Liver (tissue), 9 donors: Measurements from ENCODE around the gene AKAIN1. TPM values are rescaled to one million over a fixed set of nuclear protein-coding genes. Genes with fewer than 3 reads are reported as not detected.

ENCODE experiments used
- DNase-seq: peaks from one replicate; pipeline ENCODE4 v3.0.0-alpha.2; 2017; ENCODE audit warnings: low spot score
- H3K27ac ChIP-seq, 2 donors: one replicate each; pipeline ENCODE4 v1.7.0; 2013; ENCODE audit warnings: inconsistent platforms in 2 of 2, low read length in 2 of 2, control low read depth in 1 of 2, low read depth in 1 of 2, mild to moderate bottlenecking in 1 of 2
- H3K27me3 ChIP-seq, 4 donors: one replicate each; pipeline versions ENCODE4 v1.6.1 to v1.7.0; 2013; ENCODE audit warnings: low read length in 3 of 4, inconsistent platforms in 1 of 4, mild to moderate bottlenecking in 1 of 4, moderate library complexity in 1 of 4; ENCODE audit not compliant: control insufficient read depth in 4 of 4, insufficient read depth in 4 of 4
- H3K36me3 ChIP-seq, 4 donors: one replicate each; pipeline versions ENCODE4 v1.6.1 to v1.7.0; 2013; ENCODE audit warnings: low read length in 3 of 4, mild to moderate bottlenecking in 3 of 4, low read depth in 1 of 4, moderate library complexity in 1 of 4; ENCODE audit not compliant: control insufficient read depth in 4 of 4, insufficient read depth in 3 of 4
- H3K4me1 ChIP-seq, 4 donors: one replicate each; pipeline versions ENCODE4 v1.6.1 to v1.7.0; 2013; ENCODE audit warnings: low read length in 3 of 4, mild to moderate bottlenecking in 3 of 4, moderate library complexity in 1 of 4; ENCODE audit not compliant: control insufficient read depth in 4 of 4, insufficient read depth in 4 of 4
- H3K4me3 ChIP-seq, 3 donors: one replicate each; pipeline versions ENCODE4 v1.6.1 to v1.7.0; 2013; ENCODE audit warnings: low read length in 3 of 3, control low read depth in 1 of 3, low read depth in 1 of 3, mild to moderate bottlenecking in 1 of 3
- H3K9ac ChIP-seq, 2 donors: one replicate each; pipeline ENCODE4 v1.7.0; 2013; ENCODE audit warnings: low read length in 2 of 2, mild to moderate bottlenecking in 2 of 2, moderate library complexity in 2 of 2, control low read depth in 1 of 2, low read depth in 1 of 2
- H3K9me3 ChIP-seq, 4 donors: one replicate each; pipeline versions ENCODE4 v1.6.1 to v1.7.0; 2013; ENCODE audit warnings: low read length in 3 of 4; ENCODE audit not compliant: control insufficient read depth in 4 of 4
- CTCF ChIP-seq: fragments of 150-350 bp; IDR thresholded peaks from 2 replicates; pipeline ENCODE4 v1.5.1; 2017; ENCODE audit warnings: improper control_type of control experiment, low read depth, low read length; ENCODE audit not compliant: missing input control
- EGR1 ChIP-seq, 2 donors: IDR thresholded peaks; 2 replicates each; pipeline ENCODE4 v1.6.1; 2016 to 2018; ENCODE audit warnings: antibody characterized with exemption in 2 of 2, low read depth in 2 of 2
- FOXA1 ChIP-seq: IDR thresholded peaks from 2 replicates; pipeline ENCODE4 v1.6.1; 2016; ENCODE audit warnings: antibody characterized with exemption
- FOXA2 ChIP-seq: IDR thresholded peaks from 2 replicates; pipeline ENCODE4 v1.6.1; 2016; ENCODE audit warnings: antibody characterized with exemption
- GABPA ChIP-seq, 2 donors: IDR thresholded peaks in 1 of 2; conservative IDR thresholded peaks in 1 of 2; 2 replicates each; pipeline ENCODE4 v1.6.1; 2016; ENCODE audit warnings: antibody characterized with exemption in 2 of 2, mild to moderate bottlenecking in 1 of 2, moderate library complexity in 1 of 2
- HNF4A ChIP-seq, 2 donors: conservative IDR thresholded peaks; 2 replicates each; pipeline ENCODE4 v1.6.1; 2016; ENCODE audit warnings: antibody characterized with exemption in 2 of 2, mild to moderate bottlenecking in 2 of 2
- HNF4G ChIP-seq: IDR thresholded peaks from 2 replicates; pipeline ENCODE4 v1.6.1; 2016; ENCODE audit warnings: antibody characterized with exemption
- JUND ChIP-seq, 2 donors: IDR thresholded peaks; 2 replicates each; pipeline ENCODE4 v1.6.1; 2016; ENCODE audit warnings: antibody characterized with exemption in 2 of 2
- NR2F2 ChIP-seq: IDR thresholded peaks from 2 replicates; pipeline ENCODE4 v1.6.1; 2016; ENCODE audit warnings: antibody characterized with exemption
- RAD21 ChIP-seq, 2 donors: IDR thresholded peaks; 2 replicates each; pipeline ENCODE4 v1.6.1; 2016; ENCODE audit warnings: antibody characterized with exemption in 2 of 2, mild to moderate bottlenecking in 2 of 2
- RXRA ChIP-seq, 2 donors: IDR thresholded peaks; 2 replicates each; pipeline ENCODE4 v1.6.1; 2017 to 2018; ENCODE audit warnings: antibody characterized with exemption in 2 of 2, mild to moderate bottlenecking in 1 of 2
- SP1 ChIP-seq: IDR thresholded peaks from 2 replicates; pipeline ENCODE4 v1.6.1; 2018; ENCODE audit warnings: antibody characterized with exemption, mild to moderate bottlenecking
- TAF1 ChIP-seq: conservative IDR thresholded peaks from 2 replicates; pipeline ENCODE4 v1.6.1; 2016; ENCODE audit warnings: antibody characterized with exemption, mild to moderate bottlenecking
- WGBS: extraction: QIAGEN DNeasy Blood & Tissue Kit; methylation state at CpG from one replicate; pipeline ENCODE4 v1.1.7; 2013; 5-methylcytosine and 5-hydroxymethylcytosine counted together
- polyA plus RNA-seq, 2 donors: library from polyadenylated mRNA; stranded (reverse) in 1 of 2; unstranded in 1 of 2; fragments of 200-250 nt in 1 of 2; fragments of >200 nt in 1 of 2; fragmentation: Nextera tagmentation in 1 of 2; extraction: Ambion mirVana in 1 of 2; gene quantifications; one replicate each; pipeline versions ENCODE4 v1.2.1 to v1.2.3, GENCODE V29; 2013 to 2015
- total RNA-seq, 2 donors: library from RNA; depleted of rRNA; stranded (reverse); fragments of >200 nt; gene quantifications; one replicate each; pipeline ENCODE4 v1.2.3, GENCODE V29; 2014
- TF ChIP-seq, protein P1 (sequence below): IDR thresholded peaks from 2 replicates; pipeline ENCODE4 v1.6.1; 2016; ENCODE audit warnings: antibody characterized with exemption
- TF ChIP-seq, protein P2 (sequence below): IDR thresholded peaks from 2 replicates; pipeline ENCODE4 v1.6.1; 2016; ENCODE audit warnings: antibody characterized with exemption, mild to moderate bottlenecking
- TF ChIP-seq, protein P3 (sequence below): IDR thresholded peaks from 2 replicates; pipeline ENCODE4 v1.6.1; 2016; ENCODE audit warnings: antibody characterized with exemption
- TF ChIP-seq, protein P4 (sequence below): IDR thresholded peaks from 2 replicates; pipeline ENCODE4 v1.6.1; 2016; ENCODE audit warnings: antibody characterized with exemption
- donor health status: healthy.
- donor health status: healthy.
- donor health status: healthy.
- donor health status: healthy.
- donor health status: healthy.

AKAIN1 gene
- total and polyA plus RNA-seq, 4 donors: 0.31 to 0.75 TPM; not detected in 2

DNA sequence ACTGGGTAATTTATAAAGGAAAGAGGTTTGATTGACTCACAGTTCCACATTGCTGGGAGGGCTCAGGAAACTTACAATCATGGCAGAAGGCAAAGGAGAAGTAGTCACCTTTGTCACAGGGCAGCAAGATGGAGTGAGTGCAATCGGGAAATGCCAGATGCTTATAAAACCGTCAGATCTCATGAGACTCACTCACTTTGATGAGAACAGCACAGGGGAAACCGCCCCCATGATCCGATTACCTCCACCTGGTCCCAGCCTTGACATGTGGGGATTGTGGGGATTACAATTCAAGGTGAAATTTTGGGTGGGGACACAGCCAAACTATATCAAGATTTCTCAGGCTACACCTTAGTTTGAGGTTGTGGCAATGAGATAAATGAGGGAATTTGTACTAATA lies 54.9 kb downstream of the AKAIN1 start (continued):
- TF ChIP-seq CTCF (no peak), RAD21 (IDR thresholded peaks at IDR 0.05) (no peak)

- TF ChIP-seq TAF1 (no peak), RXRA (IDR thresholded peaks at IDR 0.05) (no peak), FOXA1 (no peak), HNF4A (conservative IDR thresholded peaks at IDR 0.05) (no peak), FOXA2 (no peak), RAD21 (IDR thresholded peaks at IDR 0.05) (no peak), EGR1 (IDR thresholded peaks at IDR 0.05; ENCODE audit: low read depth in 2 of 2) (no peak)
- Histone ChIP-seq H3K4me1 (no peaks in the 10 kb centered on the region), H3K27ac (no peak overlapping the region), H3K27me3 (peaks cover 0 to 4% (median 0%) of the 10 kb centered on the region in 4 donors), H3K4me3 (no peak overlapping the region), H3K9ac (no peak overlapping the region), H3K36me3 (no peaks in the 10 kb centered on the region), H3K9me3 (no peaks in the 10 kb centered on the region)
- WGBS: 87% methylated on average over 2 of the region's 2 CpGs
- no peak for DNase-seq
These were observed 59.8 kb downstream of the AKAIN1 start for GRCh38 chr18:5137261-5137660.

DNA sequence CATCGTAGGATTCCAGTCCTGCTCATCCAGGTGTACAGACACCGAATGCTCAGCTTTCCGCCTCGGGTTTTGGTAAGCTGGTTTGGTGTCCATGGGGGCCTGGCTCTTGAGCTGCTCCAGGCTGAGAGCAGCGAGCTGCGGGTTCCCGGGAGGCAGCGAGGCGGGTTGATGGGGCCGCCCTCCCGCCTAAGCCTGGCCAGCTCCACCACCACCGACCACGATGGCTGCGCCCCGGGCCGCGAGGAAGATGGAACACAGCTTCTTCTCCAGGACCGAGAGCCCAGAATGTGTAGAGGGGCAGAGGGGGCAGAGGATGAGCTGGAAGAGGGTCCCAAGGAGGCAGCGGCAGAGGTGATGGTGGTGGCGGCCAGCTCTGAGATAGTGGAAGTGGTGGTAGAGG lies 64.1 kb downstream of the AKAIN1 start:
- Histone ChIP-seq H3K27ac (no peak overlapping the region), H3K9me3 (no peaks in the 10 kb centered on the region), H3K27me3 (peaks cover 0 to 4% (median 0%) of the 10 kb centered on the region in 4 donors), H3K4me3 (no peak overlapping the region), H3K36me3 (no peaks in the 10 kb centered on the region), H3K9ac (no peak overlapping the region), H3K4me1 (no peaks in the 10 kb centered on the region)
- WGBS: 91% methylated on average over 20 of the region's 20 CpGs
- TF ChIP-seq SP1 (no peak), RXRA (IDR thresholded peaks at IDR 0.05) (no peak), FOXA1 (no peak)
- DNase-seq: no peak

- Histone ChIP-seq H3K36me3 (no peaks in the 10 kb centered on the region), H3K9me3 (peaks cover 0 to 7% (median 0%) of the 10 kb centered on the region in 4 donors), H3K27me3 (peaks cover 0 to 3% (median 0%) of the 10 kb centered on the region in 4 donors), H3K27ac (no peak overlapping the region), H3K9ac (no peak overlapping the region), H3K4me3 (no peak overlapping the region), H3K4me1 (no peaks in the 10 kb centered on the region)
- 49% methylated on average over 2 of the region's 2 CpGs for WGBS
- no peak for DNase-seq
- TF ChIP-seq EGR1 (IDR thresholded peaks at IDR 0.05; ENCODE audit: low read depth in 2 of 2): no peak
- no peak for TF ChIP-seq SP1
- no peak for TF ChIP-seq JUND (IDR thresholded peaks at IDR 0.05)
- no peak for TF ChIP-seq HNF4G
- TF ChIP-seq GABPA (IDR thresholded peaks at IDR 0.05 in 1 of 2, conservative IDR thresholded peaks at IDR 0.05 in 1 of 2): no peak
- TF ChIP-seq, protein P1, sequence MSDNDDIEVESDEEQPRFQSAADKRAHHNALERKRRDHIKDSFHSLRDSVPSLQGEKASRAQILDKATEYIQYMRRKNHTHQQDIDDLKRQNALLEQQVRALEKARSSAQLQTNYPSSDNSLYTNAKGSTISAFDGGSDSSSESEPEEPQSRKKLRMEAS: no peak
- TF ChIP-seq, protein P2, sequence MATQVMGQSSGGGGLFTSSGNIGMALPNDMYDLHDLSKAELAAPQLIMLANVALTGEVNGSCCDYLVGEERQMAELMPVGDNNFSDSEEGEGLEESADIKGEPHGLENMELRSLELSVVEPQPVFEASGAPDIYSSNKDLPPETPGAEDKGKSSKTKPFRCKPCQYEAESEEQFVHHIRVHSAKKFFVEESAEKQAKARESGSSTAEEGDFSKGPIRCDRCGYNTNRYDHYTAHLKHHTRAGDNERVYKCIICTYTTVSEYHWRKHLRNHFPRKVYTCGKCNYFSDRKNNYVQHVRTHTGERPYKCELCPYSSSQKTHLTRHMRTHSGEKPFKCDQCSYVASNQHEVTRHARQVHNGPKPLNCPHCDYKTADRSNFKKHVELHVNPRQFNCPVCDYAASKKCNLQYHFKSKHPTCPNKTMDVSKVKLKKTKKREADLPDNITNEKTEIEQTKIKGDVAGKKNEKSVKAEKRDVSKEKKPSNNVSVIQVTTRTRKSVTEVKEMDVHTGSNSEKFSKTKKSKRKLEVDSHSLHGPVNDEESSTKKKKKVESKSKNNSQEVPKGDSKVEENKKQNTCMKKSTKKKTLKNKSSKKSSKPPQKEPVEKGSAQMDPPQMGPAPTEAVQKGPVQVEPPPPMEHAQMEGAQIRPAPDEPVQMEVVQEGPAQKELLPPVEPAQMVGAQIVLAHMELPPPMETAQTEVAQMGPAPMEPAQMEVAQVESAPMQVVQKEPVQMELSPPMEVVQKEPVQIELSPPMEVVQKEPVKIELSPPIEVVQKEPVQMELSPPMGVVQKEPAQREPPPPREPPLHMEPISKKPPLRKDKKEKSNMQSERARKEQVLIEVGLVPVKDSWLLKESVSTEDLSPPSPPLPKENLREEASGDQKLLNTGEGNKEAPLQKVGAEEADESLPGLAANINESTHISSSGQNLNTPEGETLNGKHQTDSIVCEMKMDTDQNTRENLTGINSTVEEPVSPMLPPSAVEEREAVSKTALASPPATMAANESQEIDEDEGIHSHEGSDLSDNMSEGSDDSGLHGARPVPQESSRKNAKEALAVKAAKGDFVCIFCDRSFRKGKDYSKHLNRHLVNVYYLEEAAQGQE: no peak
- no peak for TF ChIP-seq FOXA1
- no peak for TF ChIP-seq HNF4A (conservative IDR thresholded peaks at IDR 0.05)
- no peak for TF ChIP-seq RAD21 (IDR thresholded peaks at IDR 0.05)
- TF ChIP-seq RXRA (IDR thresholded peaks at IDR 0.05): no peak
- no peak for TF ChIP-seq NR2F2
- TF ChIP-seq, protein P3, sequence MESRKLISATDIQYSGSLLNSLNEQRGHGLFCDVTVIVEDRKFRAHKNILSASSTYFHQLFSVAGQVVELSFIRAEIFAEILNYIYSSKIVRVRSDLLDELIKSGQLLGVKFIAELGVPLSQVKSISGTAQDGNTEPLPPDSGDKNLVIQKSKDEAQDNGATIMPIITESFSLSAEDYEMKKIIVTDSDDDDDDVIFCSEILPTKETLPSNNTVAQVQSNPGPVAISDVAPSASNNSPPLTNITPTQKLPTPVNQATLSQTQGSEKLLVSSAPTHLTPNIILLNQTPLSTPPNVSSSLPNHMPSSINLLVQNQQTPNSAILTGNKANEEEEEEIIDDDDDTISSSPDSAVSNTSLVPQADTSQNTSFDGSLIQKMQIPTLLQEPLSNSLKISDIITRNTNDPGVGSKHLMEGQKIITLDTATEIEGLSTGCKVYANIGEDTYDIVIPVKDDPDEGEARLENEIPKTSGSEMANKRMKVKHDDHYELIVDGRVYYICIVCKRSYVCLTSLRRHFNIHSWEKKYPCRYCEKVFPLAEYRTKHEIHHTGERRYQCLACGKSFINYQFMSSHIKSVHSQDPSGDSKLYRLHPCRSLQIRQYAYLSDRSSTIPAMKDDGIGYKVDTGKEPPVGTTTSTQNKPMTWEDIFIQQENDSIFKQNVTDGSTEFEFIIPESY: no peak
- TF ChIP-seq FOXA2: no peak
- TF ChIP-seq, protein P4, sequence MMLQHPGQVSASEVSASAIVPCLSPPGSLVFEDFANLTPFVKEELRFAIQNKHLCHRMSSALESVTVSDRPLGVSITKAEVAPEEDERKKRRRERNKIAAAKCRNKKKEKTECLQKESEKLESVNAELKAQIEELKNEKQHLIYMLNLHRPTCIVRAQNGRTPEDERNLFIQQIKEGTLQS: no peak
These were observed 74.8 kb downstream of the AKAIN1 start for GRCh38 chr18:5122272-5122671.
